GM12891 (cell line): ENCODE measurements around the gene OTOG.

Source experiments
- DNase-seq: peaks from one replicate; pipeline ENCODE4 v3.0.0; 2011; ENCODE audit warnings: low spot score; ENCODE audit not compliant: insufficient read length
- FAIRE-seq: peaks from 2 replicates; lab custom pipeline; 2011; peaks lifted over from hg19 to GRCh38; lab: Jason Lieb, UNC
- PAX5 ChIP-seq: IDR thresholded peaks from 2 replicates; pipeline ENCODE4 v1.6.1; 2011; ENCODE audit warnings: low read length, moderate library complexity, mild to moderate bottlenecking; ENCODE audit not compliant: insufficient read depth, severe bottlenecking
- POLR2A ChIP-seq: IDR thresholded peaks from 2 replicates; pipeline ENCODE4 v1.6.1; 2011; ENCODE audit warnings: low read depth, low read length, control low read depth
- POLR2AphosphoS5 ChIP-seq: IDR thresholded peaks from 2 replicates; pipeline ENCODE4 v1.6.1; 2011; ENCODE audit warnings: low read depth, low read length, control low read depth
- POU2F2 ChIP-seq: IDR thresholded peaks from 2 replicates; pipeline ENCODE4 v1.6.1; 2011; ENCODE audit warnings: low read depth, mild to moderate bottlenecking, control low read depth, low read length, moderate library complexity
- SPI1 ChIP-seq: IDR thresholded peaks from 2 replicates; pipeline ENCODE4 v1.6.1; 2011; ENCODE audit warnings: low read depth, low read length, control low read depth
- TAF1 ChIP-seq: IDR thresholded peaks from 2 replicates; pipeline ENCODE4 v1.6.1; 2011; ENCODE audit warnings: low read depth, low read length, control low read depth

Gene OTOG

DNA sequence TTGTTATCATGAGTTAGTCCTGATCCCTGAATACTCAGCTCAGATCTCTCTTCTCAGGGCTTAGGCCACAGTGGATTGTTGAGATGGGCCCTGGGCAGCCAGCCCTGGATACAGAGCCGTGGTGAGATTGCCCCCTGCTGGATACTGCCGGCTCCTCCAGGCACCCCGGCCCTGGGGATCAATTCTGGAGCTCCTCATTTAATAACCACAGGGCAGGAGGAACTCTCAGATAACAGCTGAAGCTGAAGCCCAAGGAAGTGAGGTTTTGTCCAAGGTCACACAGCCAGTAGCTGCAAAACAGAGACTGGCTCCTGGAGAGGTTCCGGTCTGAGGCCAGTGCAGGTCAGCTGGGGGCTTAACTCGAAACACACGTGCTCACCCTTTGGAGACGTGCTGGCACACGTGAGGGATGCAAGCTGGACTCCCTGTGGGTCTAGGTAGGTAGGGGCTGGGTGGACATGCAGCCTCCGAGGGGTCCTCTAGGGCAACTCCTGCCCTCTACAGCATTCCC lies 18.8 kb upstream of the OTOG start:
- no peak for FAIRE-seq
- TF ChIP-seq TAF1 (no peak), POU2F2 (no peak), PAX5 (no peak), POLR2A (no peak), POLR2AphosphoS5 (no peak), SPI1 (no peak)
- peak; percentile 80 for DNase-seq

DNA sequence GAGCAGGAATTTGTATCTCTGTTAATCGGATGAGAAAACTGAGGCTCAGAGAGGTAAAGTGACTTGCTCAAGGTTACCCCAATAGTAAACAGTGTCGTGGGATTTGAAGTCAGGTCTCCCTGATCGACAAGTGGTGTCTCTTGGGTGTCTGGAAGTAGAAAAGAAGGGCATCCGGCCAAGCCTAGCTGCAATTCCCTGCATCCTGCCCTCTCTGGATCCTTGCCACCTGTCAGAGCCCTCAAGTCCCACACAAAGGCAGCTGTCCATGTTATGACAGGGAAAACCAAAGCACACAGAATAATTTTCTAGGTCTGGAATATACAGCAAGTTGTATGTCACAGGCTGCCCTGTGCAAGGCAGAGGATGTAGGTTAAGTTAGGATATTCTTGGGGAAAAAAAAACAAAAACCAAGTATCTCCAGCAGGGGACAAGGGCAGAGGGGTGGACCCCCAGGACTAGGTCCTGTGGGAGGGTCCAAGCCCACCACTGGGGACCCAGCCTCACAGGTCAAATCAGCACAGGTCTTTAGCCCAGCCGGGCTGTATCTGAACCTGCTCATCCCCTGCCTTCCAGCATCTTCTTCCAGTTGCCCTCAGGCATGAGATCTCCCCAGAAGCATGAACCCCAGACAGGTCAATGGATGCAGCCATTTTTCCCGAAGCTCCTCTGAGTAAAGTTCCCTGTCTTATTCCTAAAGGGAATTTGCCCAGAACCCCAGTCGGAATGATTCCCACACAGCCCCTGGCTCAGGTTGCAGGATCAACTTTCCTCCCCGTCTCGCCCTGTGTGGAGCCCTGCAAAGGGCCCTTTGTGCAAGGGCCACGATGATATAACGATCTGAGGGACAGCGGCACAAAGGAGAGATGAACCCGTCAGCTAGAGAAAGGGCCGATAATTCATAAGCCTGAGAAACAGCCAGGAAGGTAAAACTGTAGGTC lies 17.9 kb upstream of the OTOG start:
- FAIRE-seq = no peak
- DNase-seq = no peak
- no peak for TF ChIP-seq POLR2AphosphoS5
- no peak for TF ChIP-seq SPI1
- TF ChIP-seq POU2F2 = no peak

DNA sequence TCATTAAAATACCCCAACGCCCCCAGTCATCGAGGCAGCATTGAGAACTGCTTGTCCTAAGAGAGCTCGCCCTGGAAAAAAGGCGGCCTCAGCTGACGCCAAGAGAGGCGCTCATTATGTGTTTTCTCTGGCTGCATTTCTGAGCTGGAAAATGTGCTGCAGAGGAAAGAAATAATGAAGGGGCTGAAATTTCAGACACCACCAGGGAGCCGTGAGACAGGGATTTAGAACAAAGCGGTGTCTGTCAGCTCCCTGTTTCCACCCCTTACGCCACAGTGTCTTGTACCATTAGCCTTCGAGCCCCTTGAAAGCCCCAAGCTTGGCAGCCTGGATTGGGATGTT lies 17.2 kb upstream of the OTOG start:
- FAIRE-seq (no peak), DNase-seq (no peak)
- TF ChIP-seq POLR2AphosphoS5 (no peak), TAF1 (no peak), PAX5 (no peak), SPI1 (no peak), POU2F2 (no peak), POLR2A (no peak)

DNA sequence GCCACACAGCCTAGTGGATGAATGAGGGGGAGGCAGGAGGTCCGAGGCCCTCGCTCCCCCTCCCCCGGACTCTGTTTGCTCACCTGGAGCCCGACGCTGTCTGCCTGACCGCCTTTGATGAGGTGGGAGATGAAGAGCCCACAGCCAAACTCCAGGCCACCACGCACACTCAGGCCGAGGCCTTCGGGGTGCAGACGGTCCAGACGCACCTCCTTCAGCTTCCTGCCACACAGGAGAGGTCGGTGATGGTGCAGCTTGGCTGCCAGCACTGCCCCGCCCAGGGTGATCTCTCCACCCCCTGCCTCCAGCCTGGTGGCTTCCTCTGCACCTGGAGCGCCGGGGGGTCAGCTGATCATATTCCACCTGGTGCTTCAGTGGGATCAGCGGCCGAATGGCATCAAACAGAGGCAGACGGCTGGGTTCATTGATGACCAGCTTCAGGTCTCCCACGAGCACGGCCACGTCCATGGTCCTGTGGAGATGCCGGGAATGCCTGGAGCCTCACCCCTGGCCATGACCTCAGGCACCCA lies 15.9 kb upstream of the OTOG start:
- DNase-seq = no peak
- no peak for FAIRE-seq
- TF ChIP-seq POU2F2 (no peak), PAX5 (no peak), POLR2A (no peak), POLR2AphosphoS5 (no peak), TAF1 (no peak), SPI1 (no peak)

DNA sequence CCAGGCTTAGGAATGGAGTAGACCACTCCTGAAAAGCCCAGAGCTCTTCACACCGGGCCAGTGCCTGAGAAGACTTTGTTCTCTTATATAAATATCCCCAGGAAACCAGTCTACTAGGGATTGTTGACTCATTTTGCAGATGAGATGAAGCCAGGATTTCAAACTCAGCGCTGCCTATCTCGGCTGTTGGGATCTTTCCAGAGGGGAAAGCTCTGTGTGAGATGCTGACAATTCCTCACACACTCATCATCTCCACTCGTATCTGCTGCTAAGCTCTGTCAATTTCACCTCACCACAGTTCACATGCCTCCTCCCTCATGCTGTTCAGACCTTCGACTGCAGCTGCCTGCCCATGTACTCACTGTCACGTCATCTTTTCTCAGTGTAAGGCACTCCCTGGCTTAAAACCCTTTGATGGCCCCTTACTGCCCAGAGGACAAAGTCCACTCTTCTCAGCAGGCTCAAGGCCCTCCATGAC lies 15.4 kb upstream of the OTOG start:
- FAIRE-seq (no peak), DNase-seq (no peak)
- TF ChIP-seq SPI1 (no peak), POLR2AphosphoS5 (no peak), POU2F2 (no peak)

DNA sequence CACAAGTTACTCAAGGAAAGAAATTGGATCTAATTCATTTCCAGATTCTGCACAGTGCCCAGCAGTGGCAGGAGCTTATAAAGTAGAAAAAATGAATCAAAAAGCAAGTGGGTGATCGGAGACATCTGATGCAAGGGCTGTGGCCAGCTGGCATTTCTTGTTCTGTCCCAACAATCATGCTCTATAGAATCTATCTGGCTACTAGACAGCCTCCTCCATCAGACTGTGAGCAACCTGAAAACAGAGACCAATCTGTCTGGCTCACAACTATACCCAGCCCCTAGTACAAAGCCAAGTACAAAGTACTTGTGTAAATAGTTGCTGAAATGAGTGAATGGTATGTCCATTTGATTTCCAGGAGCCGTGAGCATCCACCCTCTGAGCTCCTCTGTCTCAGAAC lies 14.3 kb upstream of the OTOG start:
- FAIRE-seq (no peak), DNase-seq (no peak)
- TF ChIP-seq PAX5 = no peak
- no peak for TF ChIP-seq POLR2A
- TF ChIP-seq TAF1 = no peak
- TF ChIP-seq POU2F2 = no peak
- no peak for TF ChIP-seq POLR2AphosphoS5
- no peak for TF ChIP-seq SPI1

DNA sequence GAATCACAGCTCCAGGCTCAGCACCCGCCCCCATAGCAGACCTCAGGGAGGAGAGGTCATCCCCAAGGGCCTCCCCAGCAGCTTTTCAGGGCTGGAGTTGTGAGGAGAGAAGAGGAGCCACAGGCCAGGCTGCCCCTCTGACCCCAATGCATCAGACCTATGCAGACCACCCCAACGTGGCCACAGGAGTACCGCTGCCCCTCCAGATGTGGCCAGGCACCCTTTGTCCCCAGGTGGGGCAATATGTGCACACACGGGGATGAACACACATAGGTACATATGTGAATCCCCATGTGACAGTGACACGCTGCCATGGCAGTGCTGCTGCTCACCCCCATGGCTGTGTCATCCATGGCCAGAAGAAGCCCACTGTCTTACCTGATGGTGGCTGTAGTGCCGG lies 13.7 kb upstream of the OTOG start:
- TF ChIP-seq POLR2A (no peak), PAX5 (no peak), POU2F2 (no peak), TAF1 (no peak), POLR2AphosphoS5 (no peak), SPI1 (no peak)
- no peak for FAIRE-seq
- DNase-seq = no peak

DNA sequence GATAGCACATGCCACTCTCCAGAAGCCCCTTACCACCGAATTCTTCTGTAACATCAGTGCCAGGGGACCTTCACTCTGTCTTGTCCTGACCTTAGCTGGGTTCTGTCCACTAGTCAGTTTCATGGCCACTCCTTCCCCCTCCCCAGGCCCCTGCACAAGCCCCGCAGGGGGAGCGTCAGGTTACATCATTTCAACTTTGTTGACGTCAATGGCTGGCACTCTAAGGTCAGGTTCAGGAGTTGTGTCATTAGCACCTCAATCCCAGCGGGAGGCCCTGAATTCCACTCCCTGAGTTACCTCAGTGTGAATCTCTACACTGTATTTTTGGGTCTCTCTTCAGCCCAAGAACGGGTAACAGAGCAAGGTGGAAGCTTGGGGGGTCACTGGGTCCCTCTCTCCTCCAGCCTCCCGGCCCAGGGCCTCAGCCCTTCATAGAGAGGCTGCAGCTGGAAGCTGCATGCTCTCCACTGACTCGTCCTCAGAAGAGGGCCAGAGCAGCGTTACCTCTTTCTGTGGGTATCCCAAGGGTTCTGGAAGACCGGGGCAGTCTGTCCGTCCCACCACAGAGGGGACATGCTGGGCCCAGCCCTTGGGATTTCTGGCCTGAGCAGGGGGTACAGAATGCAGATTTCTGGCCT lies 13.2 kb upstream of the OTOG start:
- DNase-seq = no peak
- no peak for FAIRE-seq
- no peak for TF ChIP-seq POLR2AphosphoS5
- TF ChIP-seq TAF1 = no peak
- TF ChIP-seq SPI1 = no peak
- TF ChIP-seq PAX5 = no peak
- no peak for TF ChIP-seq POU2F2

DNA sequence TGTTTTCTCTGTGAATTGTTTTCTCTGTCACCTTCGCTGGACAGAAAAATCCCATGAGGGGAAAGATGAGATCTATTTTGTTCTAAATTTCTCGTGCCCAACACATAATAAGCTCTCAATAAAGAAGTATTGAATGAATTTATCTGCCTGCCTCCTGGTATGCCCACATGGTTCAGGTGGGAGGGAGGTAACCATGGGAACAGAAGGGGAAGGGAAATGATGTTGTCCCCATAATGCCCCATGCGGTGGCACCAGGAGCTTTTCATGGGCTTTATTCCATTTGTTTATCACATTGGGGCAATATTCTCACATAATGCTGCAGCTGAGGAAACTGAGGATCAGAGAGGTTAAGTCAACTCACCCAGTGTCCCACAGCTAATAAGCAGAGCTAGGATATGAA lies 11.6 kb upstream of the OTOG start:
- FAIRE-seq (no peak), DNase-seq (no peak)
- no peak for TF ChIP-seq TAF1

DNA sequence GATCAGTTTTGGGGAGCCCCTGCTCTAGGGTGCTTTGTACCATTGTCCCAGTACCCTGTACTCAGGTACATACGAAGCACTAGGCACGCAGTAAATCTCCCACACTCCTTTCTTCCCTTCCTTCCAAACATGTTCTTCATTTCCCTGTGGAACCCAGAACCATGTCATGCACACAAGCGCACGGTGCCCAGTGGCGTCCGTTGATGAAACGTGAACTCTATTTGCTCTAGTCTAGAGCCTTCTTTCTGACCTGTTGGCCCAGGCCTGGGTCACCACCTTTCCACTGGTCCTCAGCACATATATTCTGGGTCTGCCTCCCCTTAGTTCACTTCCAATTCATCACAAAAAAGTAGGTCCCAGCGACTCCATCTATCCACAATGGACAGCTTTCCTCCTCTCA lies 9.8 kb upstream of the OTOG start:
- TF ChIP-seq POU2F2 (no peak), TAF1 (no peak), POLR2A (no peak), SPI1 (no peak), PAX5 (no peak), POLR2AphosphoS5 (no peak)
- DNase-seq (no peak), FAIRE-seq (no peak)
